Kasumi-1 (cell line): ENCODE measurements around the gene CFTR.
A peak's percentile ranks its signal among the peaks of the same experiment; 100 is the strongest.

Experiments used
- DNase-seq, 2 experiments: peaks; one replicate each; lab custom pipeline; 2025; lab: John Stamatoyannopoulos, UW

Gene CFTR

DNA sequence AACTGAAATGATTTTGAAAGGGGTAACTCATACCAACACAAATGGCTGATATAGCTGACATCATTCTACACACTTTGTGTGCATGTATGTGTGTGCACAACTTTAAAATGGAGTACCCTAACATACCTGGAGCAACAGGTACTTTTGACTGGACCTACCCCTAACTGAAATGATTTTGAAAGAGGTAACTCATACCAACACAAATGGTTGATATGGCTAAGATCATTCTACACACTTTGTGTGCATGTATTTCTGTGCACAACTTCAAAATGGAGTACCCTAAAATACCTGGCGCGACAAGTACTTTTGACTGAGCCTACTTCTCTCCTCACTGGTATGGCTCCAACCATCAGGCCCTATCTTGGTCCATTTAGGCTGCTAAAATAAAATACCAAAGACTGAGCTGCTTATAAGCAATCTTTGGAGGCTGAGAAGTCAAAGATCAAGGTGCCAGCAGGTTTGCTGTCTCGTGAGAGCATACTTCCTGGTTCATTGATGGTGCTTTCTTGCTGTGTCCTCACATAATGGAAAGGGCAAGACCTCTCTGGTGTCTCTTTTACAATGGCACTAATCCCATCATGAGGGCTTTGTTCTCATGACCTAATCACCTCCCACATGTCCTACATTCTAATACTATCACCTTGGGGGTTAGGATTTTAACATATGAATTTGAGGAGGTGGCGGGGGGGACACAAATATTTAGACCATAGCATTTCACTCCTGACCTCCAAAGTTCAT lies 173.3 kb downstream of the CFTR start:
- no peak for DNase-seq

GRCh38 chr7:117654780-117655179 lies 175.0 kb downstream of the CFTR start:
- no peak for DNase-seq

GRCh38 chr7:117656806-117657205 lies 177.0 kb downstream of the CFTR start:
- no peak for DNase-seq

DNA sequence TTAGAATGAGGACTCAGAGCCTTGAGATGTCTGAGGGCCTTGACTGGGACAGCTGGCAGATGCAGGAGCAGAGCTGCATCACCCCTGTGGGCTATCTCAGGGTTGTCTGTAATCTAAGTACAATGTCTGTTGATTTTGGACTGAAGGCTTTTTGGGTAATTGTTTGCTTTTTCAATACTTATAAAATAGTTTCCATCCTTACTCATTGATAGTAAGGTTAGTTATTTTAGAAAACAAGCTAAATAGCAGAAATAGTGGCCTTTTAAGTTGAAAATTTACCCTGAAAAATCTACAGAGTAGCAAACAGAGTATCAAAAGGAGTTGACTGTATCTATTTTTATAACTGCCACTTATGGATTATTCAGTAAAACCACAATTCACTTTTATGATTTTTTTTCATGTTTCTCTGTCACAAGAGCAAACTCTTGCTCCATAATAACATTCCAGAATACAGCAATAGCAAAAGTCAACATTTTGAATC lies 179.7 kb downstream of the CFTR start:
- DNase-seq: no peak

- DNase-seq: no peak
Observed at GRCh38 chr7:117661328-117661727, 181.5 kb downstream of the CFTR start.

DNA sequence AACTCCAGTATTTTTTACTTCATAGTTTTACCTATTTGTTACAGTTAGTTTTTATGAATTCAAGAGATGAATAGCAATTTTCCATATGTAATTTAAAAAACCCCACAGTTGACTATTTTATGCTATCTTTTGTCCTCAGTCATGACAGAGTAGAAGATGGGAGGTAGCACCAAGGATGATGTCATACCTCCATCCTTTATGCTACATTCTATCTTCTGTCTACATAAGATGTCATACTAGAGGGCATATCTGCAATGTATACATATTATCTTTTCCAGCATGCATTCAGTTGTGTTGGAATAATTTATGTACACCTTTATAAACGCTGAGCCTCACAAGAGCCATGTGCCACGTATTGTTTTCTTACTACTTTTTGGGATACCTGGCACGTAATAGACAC lies 184.2 kb downstream of the CFTR start:
- no peak for DNase-seq

DNA sequence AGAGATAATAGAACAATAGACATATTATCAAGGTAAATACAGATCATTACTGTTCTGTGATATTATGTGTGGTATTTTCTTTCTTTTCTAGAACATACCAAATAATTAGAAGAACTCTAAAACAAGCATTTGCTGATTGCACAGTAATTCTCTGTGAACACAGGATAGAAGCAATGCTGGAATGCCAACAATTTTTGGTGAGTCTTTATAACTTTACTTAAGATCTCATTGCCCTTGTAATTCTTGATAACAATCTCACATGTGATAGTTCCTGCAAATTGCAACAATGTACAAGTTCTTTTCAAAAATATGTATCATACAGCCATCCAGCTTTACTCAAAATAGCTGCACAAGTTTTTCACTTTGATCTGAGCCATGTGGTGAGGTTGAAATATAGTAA lies 185.5 kb downstream of the CFTR start:
- DNase-seq: no peak

DNA sequence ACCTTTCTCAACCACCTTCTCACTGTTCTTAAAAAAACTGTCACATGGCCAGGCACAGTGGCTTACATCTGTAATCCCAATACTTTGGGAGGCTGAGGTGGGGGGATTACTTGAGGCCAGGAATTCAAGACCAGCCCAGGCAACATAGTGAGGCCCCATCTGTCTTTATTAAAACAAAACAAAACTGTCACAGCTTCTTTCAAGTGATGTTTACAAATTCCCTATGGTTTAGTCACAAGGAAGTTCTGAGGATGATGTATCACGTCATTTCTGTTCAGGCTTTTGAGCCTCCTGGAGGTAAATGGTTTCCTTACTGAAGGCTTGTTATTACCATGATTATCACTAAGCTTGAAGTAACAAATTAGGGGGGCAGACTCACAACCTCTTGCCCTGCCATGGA lies 186.2 kb downstream of the CFTR start:
- DNase-seq: no peak

DNA sequence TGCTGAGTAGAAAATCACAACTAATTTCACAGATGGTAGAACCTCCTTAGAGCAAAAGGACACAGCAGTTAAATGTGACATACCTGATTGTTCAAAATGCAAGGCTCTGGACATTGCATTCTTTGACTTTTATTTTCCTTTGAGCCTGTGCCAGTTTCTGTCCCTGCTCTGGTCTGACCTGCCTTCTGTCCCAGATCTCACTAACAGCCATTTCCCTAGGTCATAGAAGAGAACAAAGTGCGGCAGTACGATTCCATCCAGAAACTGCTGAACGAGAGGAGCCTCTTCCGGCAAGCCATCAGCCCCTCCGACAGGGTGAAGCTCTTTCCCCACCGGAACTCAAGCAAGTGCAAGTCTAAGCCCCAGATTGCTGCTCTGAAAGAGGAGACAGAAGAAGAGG lies 186.9 kb downstream of the CFTR start:
- no peak for DNase-seq

GRCh38 chr7:117667456-117667855 lies 187.6 kb downstream of the CFTR start:
- no peak for DNase-seq

DNA sequence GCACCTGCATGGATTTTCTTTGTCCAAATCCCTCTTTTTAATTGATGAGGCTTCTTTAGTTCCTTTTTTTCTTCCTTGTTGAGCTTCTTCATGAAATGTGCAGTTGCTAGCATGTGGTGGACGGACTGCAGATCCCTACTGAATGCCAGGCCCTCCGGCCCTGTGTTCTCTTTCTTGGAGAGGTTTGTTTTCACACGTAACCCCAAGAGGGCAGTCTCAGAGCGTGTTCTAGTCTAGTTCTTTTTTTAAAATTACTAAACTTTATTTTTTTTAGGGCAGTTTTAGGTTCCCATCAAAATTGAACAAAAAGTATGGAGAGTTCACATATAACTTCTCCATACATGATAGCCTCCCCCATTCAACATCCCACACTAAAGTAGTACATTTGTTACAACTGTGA lies 190.0 kb downstream of the CFTR start:
- DNase-seq: no peak

GRCh38 chr7:117672453-117672852 lies 192.6 kb downstream of the CFTR start:
- no peak for DNase-seq

DNA sequence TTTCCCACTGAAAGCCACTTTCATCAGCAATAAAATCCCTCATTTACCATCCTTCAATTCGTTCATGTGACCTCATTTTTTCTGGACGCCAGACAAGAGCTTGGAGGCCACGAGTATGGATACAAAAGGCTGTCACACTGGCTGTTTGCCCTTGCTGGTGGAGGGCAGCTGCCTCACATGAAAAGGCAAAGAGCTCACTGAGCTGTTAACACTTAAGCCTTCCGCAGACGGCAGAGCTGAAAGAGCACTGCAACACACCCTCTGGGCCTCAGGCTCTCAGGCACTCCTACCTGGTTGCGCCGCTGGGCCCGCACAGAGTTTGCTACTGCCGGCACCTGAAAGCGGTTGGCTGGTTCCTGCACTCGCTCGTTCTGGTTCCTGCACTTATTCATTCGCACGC lies 193.5 kb downstream of the CFTR start:
- no peak for DNase-seq

- DNase-seq: peak; percentile 36 to 53
Observed at GRCh38 chr7:117673839-117674238, 194.0 kb downstream of the CFTR start.

DNA sequence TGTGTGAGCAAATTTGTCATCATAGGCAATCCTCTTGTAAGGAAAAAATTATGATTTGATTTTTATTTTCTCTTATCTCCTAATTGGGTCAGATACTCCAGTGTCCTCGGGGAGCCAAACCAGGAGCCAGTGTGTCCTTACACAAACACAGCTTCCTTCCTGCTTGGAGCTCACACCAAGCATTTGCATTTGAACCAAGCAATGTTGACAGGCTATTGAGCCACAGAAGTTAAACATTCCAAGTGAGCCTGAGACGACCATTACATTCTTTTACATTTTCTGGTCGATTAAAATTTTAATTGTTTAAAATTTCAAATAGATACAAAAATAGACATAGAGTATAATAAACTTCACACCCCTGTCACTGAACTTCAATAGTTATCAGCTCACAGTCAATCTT lies 194.8 kb downstream of the CFTR start:
- no peak for DNase-seq

DNA sequence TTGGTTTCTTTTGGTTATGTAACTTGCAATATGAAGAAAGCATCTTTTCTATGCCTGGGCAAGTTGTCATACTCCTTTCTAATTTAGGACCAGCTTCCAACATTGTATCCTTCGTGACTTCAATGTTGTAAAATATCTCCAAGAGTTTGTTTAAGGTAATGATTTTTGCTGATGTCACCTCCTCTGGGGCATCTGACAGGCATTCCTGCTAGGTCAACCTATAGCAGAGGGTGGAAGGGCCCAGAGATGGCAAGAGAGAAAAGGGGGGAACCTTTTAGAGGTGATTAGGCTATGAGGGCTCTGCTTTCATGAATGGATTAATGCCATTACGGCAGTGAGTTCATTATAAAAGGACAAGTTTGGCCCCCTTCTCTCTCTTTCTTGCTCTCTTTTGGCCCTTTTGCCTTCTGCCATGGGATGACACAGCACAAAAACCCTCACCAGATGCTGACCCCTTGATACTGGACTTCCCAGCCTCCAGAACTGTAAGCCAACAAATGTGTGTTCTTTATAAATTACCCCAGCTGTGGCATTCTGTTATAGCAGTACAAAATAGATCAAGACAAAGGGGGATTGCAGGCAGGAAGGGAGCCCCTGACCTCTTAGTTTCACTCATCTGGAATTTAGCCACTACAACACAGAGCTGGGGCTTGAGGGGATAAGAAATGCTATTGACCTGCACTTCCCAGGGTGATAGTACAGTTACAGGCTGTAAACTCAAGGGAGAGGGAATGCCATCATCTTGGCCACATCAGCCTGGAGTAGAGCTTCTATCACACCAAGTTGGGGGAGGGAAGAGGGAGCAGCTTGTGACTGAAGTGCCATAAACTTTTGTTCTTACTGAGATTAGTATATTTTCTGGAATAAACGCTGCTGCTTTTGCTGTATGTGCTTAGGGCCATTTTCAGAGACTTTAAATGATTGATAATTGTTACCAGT lies 195.9 kb downstream of the CFTR start:
- DNase-seq: no peak

- no peak for DNase-seq
Observed at GRCh38 chr7:117679120-117679519, 199.3 kb downstream of the CFTR start.

- no peak for DNase-seq
Observed at GRCh38 chr7:117682681-117683385, 203.0 kb downstream of the CFTR start.

GRCh38 chr7:117683430-117684175 lies 203.8 kb downstream of the CFTR start:
- no peak for DNase-seq

- DNase-seq: no peak
Observed at GRCh38 chr7:117685795-117686194, 206.0 kb downstream of the CFTR start.

DNA sequence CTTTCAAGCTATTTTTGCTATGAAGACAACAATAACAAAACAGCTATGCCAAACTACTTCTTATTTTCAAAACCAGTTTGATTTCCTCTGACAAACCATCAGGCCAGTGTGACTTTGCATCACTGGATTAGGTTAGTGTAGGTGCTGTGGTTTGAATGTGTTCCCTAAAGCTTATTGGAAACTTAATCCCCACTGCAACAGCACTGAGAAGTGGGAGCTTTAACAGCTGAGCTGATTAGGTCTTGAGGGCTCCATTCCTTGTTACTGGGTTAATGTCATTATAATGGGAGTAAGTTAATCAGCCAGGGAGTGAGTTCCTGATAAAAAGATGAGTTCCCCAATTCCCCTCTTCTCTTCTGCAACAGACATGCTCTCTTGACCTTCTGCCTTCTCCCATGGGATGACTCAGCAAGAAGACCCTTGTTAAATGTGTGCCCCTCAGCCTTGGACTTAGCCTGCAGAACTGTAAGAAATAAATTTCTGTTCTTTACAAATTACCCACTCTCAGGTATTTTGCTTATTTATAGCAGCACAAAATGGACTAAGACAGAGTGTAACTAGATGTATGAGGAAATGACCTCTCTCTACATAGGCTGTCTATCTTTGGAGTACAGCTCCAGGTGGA lies 206.6 kb downstream of the CFTR start:
- DNase-seq: no peak
